IMR-90 (cell line): ENCODE data around the gene CDK18. TPM values are rescaled to one million over a fixed set of nuclear protein-coding genes. Genes with fewer than 3 reads are reported as not detected.

Source experiments
- ATAC-seq: fragments of 200-7000 bp; cut with Tn5 transposase; 2 replicates; pipeline ENCODE4 v1.9.1; 2020; ENCODE audit warnings: low read depth, mild to moderate bottlenecking, moderate library complexity
- BruUV-seq: library from RNA; stranded (reverse); fragments of 400-500 nt; replicated peaks from 2 replicates; lab custom pipeline; 2021; lab: Mats Ljungman, UMichigan
- CTCF ChIA-PET: fragments of 300-600 bp; formaldehyde crosslinking; extraction: SDS; loops from one replicate; lab custom pipeline; 2021; ENCODE audit warnings: antibody characterized with exemption; lab: Yijun Ruan, JAX
- POLR2A ChIA-PET: fragments of 300-600 bp; sonication (Branson Sonifier 250); formaldehyde crosslinking; loops from one replicate; lab custom pipeline; 2022; ENCODE audit warnings: antibody characterized with exemption; ENCODE audit not compliant: unreplicated experiment; lab: Charles Lee
- DNase-seq: peaks from one replicate; pipeline ENCODE4 v3.0.0; 2013
- H2AFZ ChIP-seq: replicated peaks from 2 replicates; pipeline ENCODE3; 2013; ENCODE audit warnings: low read length, mild to moderate bottlenecking; ENCODE audit not compliant: poor library complexity
- H2AK5ac ChIP-seq: 2 replicates; pipeline ENCODE4 v1.6.1; 2013; ENCODE audit warnings: low read depth, low read length, inconsistent platforms
- H2AK9ac ChIP-seq: replicated peaks from 2 replicates; pipeline ENCODE3; 2013; ENCODE audit warnings: mild to moderate bottlenecking, low read depth, low read length, moderate library complexity; ENCODE audit not compliant: poor library complexity
- H2BK120ac ChIP-seq: 2 replicates; pipeline ENCODE4 v1.6.1; 2013; ENCODE audit warnings: low read depth, low read length, inconsistent platforms
- H2BK15ac ChIP-seq: 3 replicates; pipeline ENCODE4 v1.6.1; 2013; ENCODE audit warnings: low read depth, low read length, inconsistent platforms
- H2BK20ac ChIP-seq: 2 replicates; pipeline ENCODE4 v1.6.1; 2013; ENCODE audit warnings: low read depth, mild to moderate bottlenecking, inconsistent platforms, low read length, moderate library complexity
- H2BK5ac ChIP-seq: 2 replicates; pipeline ENCODE4 v1.6.1; 2013; ENCODE audit warnings: mild to moderate bottlenecking, low read depth, low read length, inconsistent platforms; ENCODE audit not compliant: poor library complexity, severe bottlenecking
- H3K14ac ChIP-seq: replicated peaks from 2 replicates; pipeline ENCODE4 v1.6.1; 2013; ENCODE audit warnings: low read depth, low read length, inconsistent platforms
- H3K18ac ChIP-seq: 2 replicates; pipeline ENCODE4 v1.6.1; 2013; ENCODE audit warnings: low read depth, low read length, control low read depth
- H3K23ac ChIP-seq: 2 replicates; pipeline ENCODE4 v1.6.1; 2013; ENCODE audit warnings: low read depth, low read length, inconsistent platforms
- H3K27ac ChIP-seq: 2 replicates; pipeline ENCODE4 v1.5.1; 2013; ENCODE audit warnings: mild to moderate bottlenecking, control low read depth, low read length; ENCODE audit not compliant: insufficient read depth
- H3K27me3 ChIP-seq: 2 replicates; pipeline ENCODE4 v1.6.1; 2013; ENCODE audit warnings: low read length; ENCODE audit not compliant: control insufficient read depth, insufficient read depth
- H3K36me3 ChIP-seq: 2 replicates; pipeline ENCODE4 v1.6.1; 2013; ENCODE audit warnings: low read length, mixed read lengths; ENCODE audit not compliant: control insufficient read depth, insufficient read depth
- H3K4ac ChIP-seq: 2 replicates; pipeline ENCODE4 v1.6.1; 2013; ENCODE audit warnings: low read depth, low read length, inconsistent platforms
- H3K4me1 ChIP-seq: 2 replicates; pipeline ENCODE4 v1.6.1; 2013; ENCODE audit warnings: low read length, mixed read lengths; ENCODE audit not compliant: control insufficient read depth, insufficient read depth
- H3K4me2 ChIP-seq: 2 replicates; pipeline ENCODE4 v1.6.1; 2013; ENCODE audit warnings: low read depth, mild to moderate bottlenecking, control low read depth, low read length, moderate library complexity
- H3K4me3 ChIP-seq: 2 replicates; pipeline ENCODE4 v1.5.1; 2013; ENCODE audit warnings: low read depth, mild to moderate bottlenecking, control low read depth, low read length, moderate library complexity; ENCODE audit not compliant: insufficient read depth
- H3K56ac ChIP-seq: 2 replicates; pipeline ENCODE4 v1.6.1; 2013; ENCODE audit warnings: low read length, inconsistent platforms; ENCODE audit not compliant: insufficient read depth; ENCODE audit errors: extremely low read depth
- H3K79me1 ChIP-seq, 2 experiments: 2 replicates each; pipeline ENCODE4 v1.6.1; 2013; ENCODE audit warnings: low read length in 2 of 2, inconsistent platforms in 1 of 2, low read depth in 1 of 2
- H3K9ac ChIP-seq: 2 replicates; pipeline ENCODE4 v1.6.1; 2013; ENCODE audit warnings: low read depth, low read length, control low read depth
- H3K9me1 ChIP-seq: 2 replicates; pipeline ENCODE4 v1.6.1; 2013; ENCODE audit warnings: low read length, inconsistent platforms; ENCODE audit not compliant: insufficient read depth
- H3K9me3 ChIP-seq: 2 replicates; pipeline ENCODE4 v1.6.1; 2013; ENCODE audit warnings: low read length; ENCODE audit not compliant: control insufficient read depth, insufficient read depth
- H4K20me1 ChIP-seq: 2 replicates; pipeline ENCODE4 v1.6.1; 2013; ENCODE audit warnings: low read length, inconsistent platforms; ENCODE audit not compliant: insufficient read depth
- H4K5ac ChIP-seq: 2 replicates; pipeline ENCODE4 v1.6.1; 2013; ENCODE audit warnings: mild to moderate bottlenecking, low read depth, low read length, control low read depth
- H4K8ac ChIP-seq, 2 experiments: 2 replicates each; pipeline ENCODE4 v1.6.1; 2013; ENCODE audit warnings: low read depth in 2 of 2, low read length in 2 of 2, control low read depth in 1 of 2, inconsistent platforms in 1 of 2
- H4K91ac ChIP-seq: 2 replicates; pipeline ENCODE4 v1.6.1; 2013; ENCODE audit warnings: low read depth, low read length, inconsistent platforms; ENCODE audit not compliant: insufficient read depth
- FOS ChIP-seq: fragments of 150-350 bp; IDR thresholded peaks from 2 replicates; pipeline ENCODE4 v1.6.1; 2016; ENCODE audit warnings: low read depth, low read length
- MAZ ChIP-seq: IDR thresholded peaks from 2 replicates; pipeline ENCODE4 v1.6.1; 2012; ENCODE audit warnings: low read depth, mild to moderate bottlenecking, low read length, improper control_type of control experiment, moderate library complexity, borderline replicate concordance
- RFX5 ChIP-seq: IDR thresholded peaks from 2 replicates; pipeline ENCODE4 v1.8.0; 2012; ENCODE audit warnings: low read depth, mild to moderate bottlenecking, low read length, moderate library complexity
- SMC3 ChIP-seq: fragments of 150-350 bp; IDR thresholded peaks from 2 replicates; pipeline ENCODE4 v1.6.1; 2016; ENCODE audit warnings: low read depth, mild to moderate bottlenecking, antibody characterized with exemption, low read length, moderate library complexity
- WGBS, 2 experiments: methylation state at CpG; one replicate each; pipeline versions ENCODE4 v1.1.5 to v1.1.7; 2013; ENCODE audit warnings: missing lambda C conversion rate in 2 of 2; ENCODE audit not compliant: insufficient read length in 1 of 2; ENCODE audit errors: extremely low coverage in 2 of 2; 5-methylcytosine and 5-hydroxymethylcytosine counted together
- dilution Hi-C: fragments of 300-500 bp; cut with HindIII; formaldehyde crosslinking; loops from one replicate; pipeline ENCODE4 v1.14.3; 2018; ENCODE audit warnings: low sequenced_read_pairs; ENCODE audit not compliant: unreplicated experiment
- in situ Hi-C: fragments of 300-500 bp; cut with MboI; formaldehyde crosslinking; loops from 3 replicates; pipeline ENCODE4 v1.14.3; 2019; ENCODE audit warnings: low sequenced_read_pairs, inconsistent platforms, mixed read lengths
- intact Hi-C: fragments of 100-400 bp; cut with micrococcal nuclease; formaldehyde crosslinking; loops from 2 replicates; pipeline ENCODE4 v1.10.0; 2022
- polyA plus RNA-seq, 3 experiments: library from polyadenylated mRNA; depleted of rRNA; stranded (reverse); fragments of >200 nt; gene quantifications; 2 replicates each; pipeline ENCODE4 v1.2.3, GENCODE V29; 2012; ENCODE audit warnings: low replicate concordance in 1 of 3
- total RNA-seq: library from RNA; depleted of rRNA; stranded (reverse); fragments of >200 nt; gene quantifications from 2 replicates; pipeline ENCODE4 v1.2.3, GENCODE V29; 2012
- TF ChIP-seq, protein P1 (sequence below): fragments of 150-350 bp; IDR thresholded peaks from 2 replicates; pipeline ENCODE4 v1.6.1; 2017; ENCODE audit warnings: mild to moderate bottlenecking, antibody characterized with exemption, low read length, low read depth

CDK18 gene
- total and polyA plus RNA-seq, 2 of the 4 experiments (the other 2 are of a cell fraction), result 0.18 to 0.48 TPM

DNA sequence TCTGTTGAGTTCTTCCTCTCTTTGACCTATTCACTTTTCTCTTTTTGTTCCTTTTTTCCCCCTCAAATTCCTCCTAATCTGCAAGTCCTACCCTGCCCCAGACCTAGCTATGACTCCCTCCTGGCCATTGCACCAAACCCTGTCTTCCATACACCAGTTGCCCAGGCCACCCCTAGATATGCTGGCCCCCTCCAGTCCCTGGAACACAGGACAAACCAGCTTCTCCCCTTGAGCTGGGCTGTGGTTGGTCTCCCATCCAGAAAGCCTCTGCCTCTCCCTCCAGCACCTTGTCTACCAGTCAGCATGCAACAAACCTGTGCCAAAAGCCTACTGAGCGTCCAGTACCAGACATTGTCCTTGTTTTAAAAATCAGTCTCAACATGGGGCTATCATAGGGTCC is 68.0 kb downstream of the CDK18 start:
- Histone ChIP-seq H3K4me3 (no peak overlapping the region), H3K4me1 (peaks cover 2% of the 10 kb centered on the region; the same call in 1 of the 2 replicates), H2AK5ac (no peak overlapping the region), H2BK20ac (no peak overlapping the region), H4K5ac (no peak overlapping the region), H2AFZ (no peak overlapping the region), H3K9ac (no peak overlapping the region), H2BK120ac (no peak overlapping the region), H3K27me3 (peaks cover 88% of the 10 kb centered on the region), H4K91ac (no peak overlapping the region), H3K79me1 (no peaks in the 10 kb centered on the region), H3K9me3 (0 out of 2 replicates have a peak, but pooled peaks cover 2% of the 10 kb centered on the region), H3K4ac (no peak overlapping the region), H2AK9ac (no peak overlapping the region), H2BK15ac (no peak overlapping the region), H3K14ac (no peak overlapping the region), H2BK5ac (no peak overlapping the region), H3K4me2 (no peak overlapping the region), H3K9me1 (no peaks in the 10 kb centered on the region), H3K36me3 (no peaks in the 10 kb centered on the region), H3K23ac (no peak overlapping the region), H3K56ac (no peak overlapping the region), H4K20me1 (no peaks in the 10 kb centered on the region; the same call in 1 of the 2 replicates), H4K8ac (no peak overlapping the region), H3K18ac (no peak overlapping the region), H3K27ac (no peak overlapping the region)
- DNase-seq (no peak), ATAC-seq (no peak)
- no peak for TF ChIP-seq FOS
- TF ChIP-seq SMC3, result no peak
- TF ChIP-seq MAZ, result no peak
- TF ChIP-seq, protein P1, sequence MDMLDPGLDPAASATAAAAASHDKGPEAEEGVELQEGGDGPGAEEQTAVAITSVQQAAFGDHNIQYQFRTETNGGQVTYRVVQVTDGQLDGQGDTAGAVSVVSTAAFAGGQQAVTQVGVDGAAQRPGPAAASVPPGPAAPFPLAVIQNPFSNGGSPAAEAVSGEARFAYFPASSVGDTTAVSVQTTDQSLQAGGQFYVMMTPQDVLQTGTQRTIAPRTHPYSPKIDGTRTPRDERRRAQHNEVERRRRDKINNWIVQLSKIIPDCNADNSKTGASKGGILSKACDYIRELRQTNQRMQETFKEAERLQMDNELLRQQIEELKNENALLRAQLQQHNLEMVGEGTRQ, result no peak
- no peak for TF ChIP-seq RFX5
- BruUV-seq, result no TSS peak
- dilution Hi-C loops, result no loop called here
- no CpG with 5 or more reads among the region's 1 CpG for WGBS, 2 experiments
- in situ Hi-C loops, result no loop called here
- intact Hi-C loops, result no loop called here
- CTCF ChIA-PET, result no interaction called here
- POLR2A ChIA-PET, result no interaction called here
